ENCODE measurements around the gene MYH15.

DNA sequence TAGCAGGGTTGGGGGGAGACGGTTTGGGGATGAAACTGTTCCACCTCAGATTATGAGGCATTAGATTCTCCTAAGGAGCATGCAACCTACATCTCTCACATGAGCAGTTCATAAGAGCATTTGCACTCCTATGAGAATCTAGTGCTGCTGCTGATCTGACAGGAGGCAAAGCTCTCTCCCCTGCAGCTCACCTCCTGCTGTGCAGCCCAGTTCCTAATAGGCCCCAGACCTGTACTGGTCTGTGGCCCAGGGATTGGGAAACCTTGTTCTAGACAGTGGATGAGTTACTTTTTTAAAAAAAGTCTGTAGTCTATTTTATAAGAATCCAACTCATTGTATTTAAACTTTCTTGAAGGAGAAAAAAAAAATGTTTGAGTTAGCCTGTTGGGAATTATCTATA lies 114.1 kb downstream of the MYH15 start:
- TF ChIP-seq POLR2AphosphoS5 (IDR thresholded peaks at IDR 0.05) (no peak), RAD21 (conservative IDR thresholded peaks at IDR 0.05) (no peak), TAF1 (IDR thresholded peaks at IDR 0.05; ENCODE audit: low read depth) (no peak), EZH2 (IDR thresholded peaks at IDR 0.05; ENCODE audit: borderline replicate concordance, insufficient read depth, low read length, poor library complexity, severe bottlenecking) (no peak), MXI1 (conservative IDR thresholded peaks at IDR 0.05; ENCODE audit: poor library complexity, severe bottlenecking) (no peak)
- TF ChIP-seq, protein P1, sequence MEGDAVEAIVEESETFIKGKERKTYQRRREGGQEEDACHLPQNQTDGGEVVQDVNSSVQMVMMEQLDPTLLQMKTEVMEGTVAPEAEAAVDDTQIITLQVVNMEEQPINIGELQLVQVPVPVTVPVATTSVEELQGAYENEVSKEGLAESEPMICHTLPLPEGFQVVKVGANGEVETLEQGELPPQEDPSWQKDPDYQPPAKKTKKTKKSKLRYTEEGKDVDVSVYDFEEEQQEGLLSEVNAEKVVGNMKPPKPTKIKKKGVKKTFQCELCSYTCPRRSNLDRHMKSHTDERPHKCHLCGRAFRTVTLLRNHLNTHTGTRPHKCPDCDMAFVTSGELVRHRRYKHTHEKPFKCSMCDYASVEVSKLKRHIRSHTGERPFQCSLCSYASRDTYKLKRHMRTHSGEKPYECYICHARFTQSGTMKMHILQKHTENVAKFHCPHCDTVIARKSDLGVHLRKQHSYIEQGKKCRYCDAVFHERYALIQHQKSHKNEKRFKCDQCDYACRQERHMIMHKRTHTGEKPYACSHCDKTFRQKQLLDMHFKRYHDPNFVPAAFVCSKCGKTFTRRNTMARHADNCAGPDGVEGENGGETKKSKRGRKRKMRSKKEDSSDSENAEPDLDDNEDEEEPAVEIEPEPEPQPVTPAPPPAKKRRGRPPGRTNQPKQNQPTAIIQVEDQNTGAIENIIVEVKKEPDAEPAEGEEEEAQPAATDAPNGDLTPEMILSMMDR (IDR thresholded peaks at IDR 0.05; ENCODE audit: poor library complexity, severe bottlenecking), result no peak
- TF ChIP-seq, protein P2, sequence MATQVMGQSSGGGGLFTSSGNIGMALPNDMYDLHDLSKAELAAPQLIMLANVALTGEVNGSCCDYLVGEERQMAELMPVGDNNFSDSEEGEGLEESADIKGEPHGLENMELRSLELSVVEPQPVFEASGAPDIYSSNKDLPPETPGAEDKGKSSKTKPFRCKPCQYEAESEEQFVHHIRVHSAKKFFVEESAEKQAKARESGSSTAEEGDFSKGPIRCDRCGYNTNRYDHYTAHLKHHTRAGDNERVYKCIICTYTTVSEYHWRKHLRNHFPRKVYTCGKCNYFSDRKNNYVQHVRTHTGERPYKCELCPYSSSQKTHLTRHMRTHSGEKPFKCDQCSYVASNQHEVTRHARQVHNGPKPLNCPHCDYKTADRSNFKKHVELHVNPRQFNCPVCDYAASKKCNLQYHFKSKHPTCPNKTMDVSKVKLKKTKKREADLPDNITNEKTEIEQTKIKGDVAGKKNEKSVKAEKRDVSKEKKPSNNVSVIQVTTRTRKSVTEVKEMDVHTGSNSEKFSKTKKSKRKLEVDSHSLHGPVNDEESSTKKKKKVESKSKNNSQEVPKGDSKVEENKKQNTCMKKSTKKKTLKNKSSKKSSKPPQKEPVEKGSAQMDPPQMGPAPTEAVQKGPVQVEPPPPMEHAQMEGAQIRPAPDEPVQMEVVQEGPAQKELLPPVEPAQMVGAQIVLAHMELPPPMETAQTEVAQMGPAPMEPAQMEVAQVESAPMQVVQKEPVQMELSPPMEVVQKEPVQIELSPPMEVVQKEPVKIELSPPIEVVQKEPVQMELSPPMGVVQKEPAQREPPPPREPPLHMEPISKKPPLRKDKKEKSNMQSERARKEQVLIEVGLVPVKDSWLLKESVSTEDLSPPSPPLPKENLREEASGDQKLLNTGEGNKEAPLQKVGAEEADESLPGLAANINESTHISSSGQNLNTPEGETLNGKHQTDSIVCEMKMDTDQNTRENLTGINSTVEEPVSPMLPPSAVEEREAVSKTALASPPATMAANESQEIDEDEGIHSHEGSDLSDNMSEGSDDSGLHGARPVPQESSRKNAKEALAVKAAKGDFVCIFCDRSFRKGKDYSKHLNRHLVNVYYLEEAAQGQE (IDR thresholded peaks at IDR 0.05; ENCODE audit: borderline replicate concordance), result no peak
